HepG2 (cell line): ENCODE data around the gene VWA7. TPM values are rescaled to one million over a fixed set of nuclear protein-coding genes. Genes with fewer than 3 reads are reported as not detected.

ENCODE experiments used
- ELF3 ChIP-seq: IDR thresholded peaks from 2 replicates; pipeline ENCODE4 v1.6.1; 2016; ENCODE audit warnings: missing genetic modification reagents, missing compliant biosample characterization
- HDAC2 ChIP-seq: sonication (generic); formaldehyde crosslinking; IDR thresholded peaks from 2 replicates; pipeline ENCODE4 v1.4.0; 2020; ENCODE audit warnings: missing genetic modification reagents
- MLLT10 ChIP-seq: sonication (generic); formaldehyde crosslinking; IDR thresholded peaks from 2 replicates; pipeline ENCODE4 v1.4.0; 2020; ENCODE audit warnings: missing genetic modification reagents
- NCOA2 ChIP-seq: sonication (generic); formaldehyde crosslinking; IDR thresholded peaks from 2 replicates; pipeline ENCODE4 v1.8.0; 2022; ENCODE audit warnings: inconsistent platforms
- TAF1 ChIP-seq: sonication (generic); formaldehyde crosslinking; IDR thresholded peaks from 2 replicates; pipeline ENCODE4 v1.4.0; 2020; ENCODE audit warnings: missing genetic modification reagents
- ZNF484 ChIP-seq: sonication (generic); formaldehyde crosslinking; IDR thresholded peaks from 2 replicates; pipeline ENCODE4 v1.5.1; 2020; ENCODE audit warnings: mild to moderate bottlenecking, low read depth, missing genetic modification reagents, borderline replicate concordance
- ZNF512B ChIP-seq: sonication (generic); formaldehyde crosslinking; IDR thresholded peaks from 2 replicates; pipeline ENCODE4 v1.5.1; 2020; ENCODE audit warnings: missing genetic modification reagents, mild to moderate bottlenecking, borderline replicate concordance
- ZNF660 ChIP-seq: sonication (generic); formaldehyde crosslinking; IDR thresholded peaks from 2 replicates; pipeline ENCODE4 v1.5.1; 2020; ENCODE audit warnings: mild to moderate bottlenecking, low read depth, missing genetic modification reagents, borderline replicate concordance
- ZNF724P ChIP-seq: sonication (generic); formaldehyde crosslinking; IDR thresholded peaks from 2 replicates; pipeline ENCODE4 v1.8.0; 2022; ENCODE audit warnings: missing genetic modification reagents, borderline replicate concordance
- ZNF782 ChIP-seq: sonication (generic); formaldehyde crosslinking; IDR thresholded peaks from 2 replicates; pipeline ENCODE4 v1.4.0; 2020; ENCODE audit warnings: missing genetic modification reagents, mild to moderate bottlenecking, borderline replicate concordance
- ZNF891 ChIP-seq: sonication (generic); formaldehyde crosslinking; IDR thresholded peaks from 2 replicates; pipeline ENCODE4 v1.5.0; 2020; ENCODE audit warnings: mild to moderate bottlenecking, missing genetic modification reagents
- polyA plus RNA-seq, 8 experiments: library from polyadenylated mRNA; depleted of rRNA in 3 of 8; stranded (reverse) in 7 of 8; unstranded in 1 of 8; fragments of >200 nt; fragmentation: Illumina TruSeq in 4 of 8; extraction: Trizol in 4 of 8; gene quantifications; 2 replicates each; pipeline versions ENCODE4 v1.2.1 to v1.2.3, GENCODE V29; 2011 to 2016; ENCODE audit warnings: low read depth in 4 of 8, missing spikeins in 1 of 8, mixed read lengths in 1 of 8; ENCODE audit not compliant: insufficient read depth in 1 of 8
- total RNA-seq, 5 experiments: library from RNA; depleted of rRNA; stranded (reverse); fragments of >200 nt; fragmentation: Illumina TruSeq; extraction: Trizol; gene quantifications; 2 replicates each; pipeline ENCODE4 v1.2.3, GENCODE V29; 2016; ENCODE audit warnings: low read depth in 1 of 5
- TF ChIP-seq, protein P1 (sequence below): sonication (generic); formaldehyde crosslinking; IDR thresholded peaks from 2 replicates; pipeline ENCODE4 v1.4.0; 2020; ENCODE audit warnings: mild to moderate bottlenecking, missing genetic modification reagents
- TF ChIP-seq, protein P2 (sequence below): IDR thresholded peaks from 2 replicates; pipeline ENCODE4 v1.6.1; 2016
- TF ChIP-seq, protein P3 (sequence below): sonication (generic); formaldehyde crosslinking; IDR thresholded peaks from 2 replicates; pipeline ENCODE4 v1.5.1; 2020; ENCODE audit warnings: mild to moderate bottlenecking, missing genetic modification reagents, borderline replicate concordance
- TF ChIP-seq, protein P4 (sequence below): sonication (generic); formaldehyde crosslinking; IDR thresholded peaks from 2 replicates; pipeline ENCODE4 v1.4.0; 2020; ENCODE audit warnings: missing genetic modification reagents

The VWA7 gene
- total and polyA plus RNA-seq, 2 of the 13 experiments (the other 11 are each of a cell fraction or from before 2014, with no cell fraction given): 0.86 to 3.3 TPM

DNA sequence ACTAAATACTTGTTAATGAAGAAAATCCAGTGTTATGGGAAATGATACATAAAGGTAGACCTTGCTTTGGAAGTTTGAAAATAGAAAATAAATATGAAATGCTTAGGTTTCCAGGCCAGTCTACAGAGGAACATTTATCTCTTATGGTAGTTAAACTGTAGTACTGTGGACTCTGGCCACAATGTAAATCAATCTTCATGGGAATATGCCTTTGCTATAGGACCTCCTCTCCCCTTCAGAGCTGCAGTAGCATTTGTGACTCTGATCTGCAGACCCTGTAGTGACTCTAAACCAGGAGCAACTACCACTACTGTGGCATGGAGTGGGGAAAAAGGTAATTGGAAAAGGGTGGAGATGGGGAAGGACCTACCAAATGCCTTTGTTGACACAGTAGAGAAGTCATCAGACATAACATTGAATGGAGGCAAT is 42.8 kb upstream of the VWA7 start (continued):
- TF ChIP-seq ZNF484 (CRISPR knock-in tag) (no peak), ZNF782 (CRISPR knock-in tag) (no peak), NCOA2 (CRISPR knock-in tag) (peak; percentile 18), HDAC2 (CRISPR knock-in tag) (no peak), ZNF724P (CRISPR knock-in tag) (no peak), ELF3 (no peak), ZNF660 (CRISPR knock-in tag) (no peak), MLLT10 (no peak), ZNF891 (no peak), TAF1 (CRISPR knock-in tag) (no peak), ZNF512B (CRISPR knock-in tag) (0 out of 2 replicates have a peak, but pooled peaks have one; percentile 2)
- TF ChIP-seq, protein P1, sequence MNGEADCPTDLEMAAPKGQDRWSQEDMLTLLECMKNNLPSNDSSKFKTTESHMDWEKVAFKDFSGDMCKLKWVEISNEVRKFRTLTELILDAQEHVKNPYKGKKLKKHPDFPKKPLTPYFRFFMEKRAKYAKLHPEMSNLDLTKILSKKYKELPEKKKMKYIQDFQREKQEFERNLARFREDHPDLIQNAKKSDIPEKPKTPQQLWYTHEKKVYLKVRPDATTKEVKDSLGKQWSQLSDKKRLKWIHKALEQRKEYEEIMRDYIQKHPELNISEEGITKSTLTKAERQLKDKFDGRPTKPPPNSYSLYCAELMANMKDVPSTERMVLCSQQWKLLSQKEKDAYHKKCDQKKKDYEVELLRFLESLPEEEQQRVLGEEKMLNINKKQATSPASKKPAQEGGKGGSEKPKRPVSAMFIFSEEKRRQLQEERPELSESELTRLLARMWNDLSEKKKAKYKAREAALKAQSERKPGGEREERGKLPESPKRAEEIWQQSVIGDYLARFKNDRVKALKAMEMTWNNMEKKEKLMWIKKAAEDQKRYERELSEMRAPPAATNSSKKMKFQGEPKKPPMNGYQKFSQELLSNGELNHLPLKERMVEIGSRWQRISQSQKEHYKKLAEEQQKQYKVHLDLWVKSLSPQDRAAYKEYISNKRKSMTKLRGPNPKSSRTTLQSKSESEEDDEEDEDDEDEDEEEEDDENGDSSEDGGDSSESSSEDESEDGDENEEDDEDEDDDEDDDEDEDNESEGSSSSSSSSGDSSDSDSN (CRISPR knock-in tag): no peak
- TF ChIP-seq, protein P2, sequence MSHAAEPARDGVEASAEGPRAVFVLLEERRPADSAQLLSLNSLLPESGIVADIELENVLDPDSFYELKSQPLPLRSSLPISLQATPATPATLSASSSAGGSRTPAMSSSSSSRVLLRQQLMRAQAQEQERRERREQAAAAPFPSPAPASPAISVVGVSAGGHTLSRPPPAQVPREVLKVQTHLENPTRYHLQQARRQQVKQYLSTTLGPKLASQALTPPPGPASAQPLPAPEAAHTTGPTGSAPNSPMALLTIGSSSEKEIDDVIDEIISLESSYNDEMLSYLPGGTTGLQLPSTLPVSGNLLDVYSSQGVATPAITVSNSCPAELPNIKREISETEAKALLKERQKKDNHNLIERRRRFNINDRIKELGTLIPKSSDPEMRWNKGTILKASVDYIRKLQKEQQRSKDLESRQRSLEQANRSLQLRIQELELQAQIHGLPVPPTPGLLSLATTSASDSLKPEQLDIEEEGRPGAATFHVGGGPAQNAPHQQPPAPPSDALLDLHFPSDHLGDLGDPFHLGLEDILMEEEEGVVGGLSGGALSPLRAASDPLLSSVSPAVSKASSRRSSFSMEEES (CRISPR knock-in tag): no peak
- TF ChIP-seq, protein P3, sequence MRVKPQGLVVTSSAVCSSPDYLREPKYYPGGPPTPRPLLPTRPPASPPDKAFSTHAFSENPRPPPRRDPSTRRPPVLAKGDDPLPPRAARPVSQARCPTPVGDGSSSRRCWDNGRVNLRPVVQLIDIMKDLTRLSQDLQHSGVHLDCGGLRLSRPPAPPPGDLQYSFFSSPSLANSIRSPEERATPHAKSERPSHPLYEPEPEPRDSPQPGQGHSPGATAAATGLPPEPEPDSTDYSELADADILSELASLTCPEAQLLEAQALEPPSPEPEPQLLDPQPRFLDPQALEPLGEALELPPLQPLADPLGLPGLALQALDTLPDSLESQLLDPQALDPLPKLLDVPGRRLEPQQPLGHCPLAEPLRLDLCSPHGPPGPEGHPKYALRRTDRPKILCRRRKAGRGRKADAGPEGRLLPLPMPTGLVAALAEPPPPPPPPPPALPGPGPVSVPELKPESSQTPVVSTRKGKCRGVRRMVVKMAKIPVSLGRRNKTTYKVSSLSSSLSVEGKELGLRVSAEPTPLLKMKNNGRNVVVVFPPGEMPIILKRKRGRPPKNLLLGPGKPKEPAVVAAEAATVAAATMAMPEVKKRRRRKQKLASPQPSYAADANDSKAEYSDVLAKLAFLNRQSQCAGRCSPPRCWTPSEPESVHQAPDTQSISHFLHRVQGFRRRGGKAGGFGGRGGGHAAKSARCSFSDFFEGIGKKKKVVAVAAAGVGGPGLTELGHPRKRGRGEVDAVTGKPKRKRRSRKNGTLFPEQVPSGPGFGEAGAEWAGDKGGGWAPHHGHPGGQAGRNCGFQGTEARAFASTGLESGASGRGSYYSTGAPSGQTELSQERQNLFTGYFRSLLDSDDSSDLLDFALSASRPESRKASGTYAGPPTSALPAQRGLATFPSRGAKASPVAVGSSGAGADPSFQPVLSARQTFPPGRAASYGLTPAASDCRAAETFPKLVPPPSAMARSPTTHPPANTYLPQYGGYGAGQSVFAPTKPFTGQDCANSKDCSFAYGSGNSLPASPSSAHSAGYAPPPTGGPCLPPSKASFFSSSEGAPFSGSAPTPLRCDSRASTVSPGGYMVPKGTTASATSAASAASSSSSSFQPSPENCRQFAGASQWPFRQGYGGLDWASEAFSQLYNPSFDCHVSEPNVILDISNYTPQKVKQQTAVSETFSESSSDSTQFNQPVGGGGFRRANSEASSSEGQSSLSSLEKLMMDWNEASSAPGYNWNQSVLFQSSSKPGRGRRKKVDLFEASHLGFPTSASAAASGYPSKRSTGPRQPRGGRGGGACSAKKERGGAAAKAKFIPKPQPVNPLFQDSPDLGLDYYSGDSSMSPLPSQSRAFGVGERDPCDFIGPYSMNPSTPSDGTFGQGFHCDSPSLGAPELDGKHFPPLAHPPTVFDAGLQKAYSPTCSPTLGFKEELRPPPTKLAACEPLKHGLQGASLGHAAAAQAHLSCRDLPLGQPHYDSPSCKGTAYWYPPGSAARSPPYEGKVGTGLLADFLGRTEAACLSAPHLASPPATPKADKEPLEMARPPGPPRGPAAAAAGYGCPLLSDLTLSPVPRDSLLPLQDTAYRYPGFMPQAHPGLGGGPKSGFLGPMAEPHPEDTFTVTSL (CRISPR knock-in tag): 0 out of 2 replicates have a peak, but pooled peaks have one; percentile 76
- TF ChIP-seq, protein P4, sequence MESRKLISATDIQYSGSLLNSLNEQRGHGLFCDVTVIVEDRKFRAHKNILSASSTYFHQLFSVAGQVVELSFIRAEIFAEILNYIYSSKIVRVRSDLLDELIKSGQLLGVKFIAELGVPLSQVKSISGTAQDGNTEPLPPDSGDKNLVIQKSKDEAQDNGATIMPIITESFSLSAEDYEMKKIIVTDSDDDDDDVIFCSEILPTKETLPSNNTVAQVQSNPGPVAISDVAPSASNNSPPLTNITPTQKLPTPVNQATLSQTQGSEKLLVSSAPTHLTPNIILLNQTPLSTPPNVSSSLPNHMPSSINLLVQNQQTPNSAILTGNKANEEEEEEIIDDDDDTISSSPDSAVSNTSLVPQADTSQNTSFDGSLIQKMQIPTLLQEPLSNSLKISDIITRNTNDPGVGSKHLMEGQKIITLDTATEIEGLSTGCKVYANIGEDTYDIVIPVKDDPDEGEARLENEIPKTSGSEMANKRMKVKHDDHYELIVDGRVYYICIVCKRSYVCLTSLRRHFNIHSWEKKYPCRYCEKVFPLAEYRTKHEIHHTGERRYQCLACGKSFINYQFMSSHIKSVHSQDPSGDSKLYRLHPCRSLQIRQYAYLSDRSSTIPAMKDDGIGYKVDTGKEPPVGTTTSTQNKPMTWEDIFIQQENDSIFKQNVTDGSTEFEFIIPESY (CRISPR knock-in tag): no peak
